ENCODE measurements around the gene KIAA1217.
A peak's percentile ranks its signal among the peaks of the same experiment; 100 is the strongest.

Gene KIAA1217

DNA sequence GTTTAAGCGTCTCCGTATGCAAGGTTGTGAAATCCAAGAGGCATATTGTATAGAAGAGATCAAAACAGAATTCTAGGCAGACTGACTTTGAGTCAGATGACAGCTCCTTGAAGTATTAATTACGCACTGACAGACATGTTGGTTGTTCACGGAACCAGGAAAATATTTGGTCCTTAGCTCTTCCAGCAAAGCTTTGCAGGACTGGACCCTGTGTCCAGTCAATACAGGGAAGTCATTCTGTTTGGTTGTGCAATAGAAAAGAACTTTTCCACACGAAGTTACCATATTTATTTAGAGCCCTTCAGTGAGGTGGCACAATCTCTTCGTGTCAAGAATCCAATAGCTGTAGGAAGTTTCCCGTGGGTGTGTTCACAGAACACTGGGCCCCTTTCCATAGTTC, 309.5 kb downstream of the KIAA1217 start:
- no peak for DNase-seq

DNA sequence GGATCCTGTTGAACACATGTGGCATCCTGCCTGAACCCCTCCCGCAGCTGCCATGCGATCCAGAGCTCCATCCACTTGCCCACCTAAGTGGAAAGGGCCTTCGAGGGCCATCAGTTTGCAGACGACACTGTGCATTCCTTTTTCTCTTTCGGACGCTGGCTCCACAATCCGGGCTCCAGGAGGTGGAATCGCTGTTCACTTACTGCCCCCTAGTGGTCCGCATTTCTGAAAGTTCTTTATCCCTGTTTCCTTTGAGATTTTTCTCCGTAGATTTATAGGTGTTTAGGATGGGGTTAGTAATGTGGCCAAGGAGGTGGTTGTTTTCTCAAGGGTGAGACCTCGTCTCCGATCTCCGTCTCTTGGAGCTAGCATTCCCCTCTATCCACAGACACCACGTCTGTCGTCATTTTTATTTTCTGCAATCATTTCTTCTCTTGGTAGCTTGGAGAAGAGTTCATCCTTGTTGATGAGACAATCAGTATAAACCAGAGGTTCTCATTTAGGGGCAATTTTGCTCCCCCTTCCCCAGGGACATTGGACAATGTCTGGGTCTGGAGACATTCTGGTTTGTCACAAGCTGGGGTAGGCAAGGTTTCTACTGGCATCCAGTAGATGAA, 310.2 kb downstream of the KIAA1217 start:
- DNase-seq: peak; percentile 78

DNA sequence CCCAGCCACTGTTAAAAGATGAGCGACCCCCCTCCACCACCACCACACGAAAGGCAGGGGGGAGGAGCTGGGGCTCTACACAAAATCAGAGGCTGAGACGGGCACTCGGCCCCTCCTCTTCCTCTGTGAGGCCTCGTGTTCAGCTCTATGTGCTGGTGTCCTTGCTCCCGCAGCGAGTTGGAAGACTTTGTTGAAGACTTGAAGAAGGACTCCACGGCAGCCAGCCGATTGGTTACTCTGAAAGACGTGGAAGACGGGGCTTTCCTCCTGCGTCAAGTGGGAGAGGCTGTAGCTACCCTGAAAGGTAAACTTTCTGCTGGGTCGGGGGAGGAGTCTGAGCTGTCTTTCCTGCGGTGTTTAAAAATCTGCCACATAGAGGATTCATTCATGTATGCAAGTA, 311.0 kb downstream of the KIAA1217 start:
- no peak for DNase-seq

DNA sequence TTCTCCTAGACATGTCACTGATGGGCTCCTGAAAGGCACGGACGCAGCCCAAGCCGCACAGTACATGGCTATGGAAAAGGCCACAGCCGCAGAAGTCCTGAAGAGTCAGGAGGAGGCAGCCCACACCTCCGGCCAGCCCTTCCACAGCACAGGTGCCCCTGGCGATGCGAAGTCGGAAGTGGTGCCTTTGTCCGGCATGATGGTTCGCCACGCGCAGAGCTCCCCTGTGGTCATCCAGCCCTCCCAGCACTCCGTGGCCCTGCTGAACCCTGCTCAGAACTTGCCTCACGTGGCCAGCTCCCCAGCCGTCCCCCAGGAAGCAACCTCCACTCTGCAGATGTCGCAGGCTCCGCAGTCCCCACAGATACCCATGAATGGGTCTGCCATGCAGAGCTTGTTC, 315.4 kb downstream of the KIAA1217 start:
- no peak for DNase-seq

DNA sequence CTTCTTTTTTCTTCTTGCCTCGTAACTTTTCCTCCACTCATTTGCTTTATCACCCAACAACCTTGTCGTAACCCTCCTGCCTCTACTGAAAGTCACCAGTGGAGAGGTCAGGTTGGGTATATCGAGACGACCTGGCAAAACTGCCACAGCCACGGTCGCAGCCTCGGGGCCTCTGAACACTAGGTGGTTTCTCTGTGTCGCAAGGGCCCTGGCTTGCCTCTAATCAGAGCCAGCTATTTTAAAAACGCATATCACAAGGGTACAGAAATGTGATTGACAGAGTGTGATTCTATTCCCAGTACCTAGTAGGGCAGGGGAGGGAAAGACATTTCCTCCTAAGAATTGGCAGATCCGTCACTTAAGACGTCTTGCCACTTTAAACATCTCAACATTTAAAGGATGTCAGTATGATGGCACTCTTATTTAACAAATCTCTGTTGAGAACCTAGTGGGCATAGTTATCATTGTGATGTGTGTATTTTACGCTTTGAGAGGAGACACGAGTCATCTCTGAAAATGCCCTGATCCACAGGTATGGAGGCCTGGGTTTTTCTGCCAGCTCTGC, 317.2 kb downstream of the KIAA1217 start:
- DNase-seq: no peak

DNA sequence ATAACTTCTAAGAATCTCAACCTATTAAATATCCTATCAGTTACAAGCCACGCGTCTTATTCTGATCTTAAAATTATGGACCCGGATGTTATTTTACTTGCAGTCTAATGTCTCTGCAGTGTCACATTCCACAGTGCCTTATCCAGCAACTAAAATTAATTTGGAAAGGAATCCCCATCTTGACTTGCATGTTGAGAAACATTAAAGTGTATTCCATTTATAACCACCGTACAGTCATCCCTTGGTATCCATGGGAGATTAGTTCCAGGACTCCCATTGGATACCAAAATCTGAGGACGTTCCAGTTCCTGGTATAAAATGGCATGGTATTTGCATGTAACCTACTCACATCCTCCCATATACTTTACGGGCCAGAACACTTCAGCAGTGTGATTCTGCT, 320.0 kb downstream of the KIAA1217 start:
- no peak for DNase-seq

DNA sequence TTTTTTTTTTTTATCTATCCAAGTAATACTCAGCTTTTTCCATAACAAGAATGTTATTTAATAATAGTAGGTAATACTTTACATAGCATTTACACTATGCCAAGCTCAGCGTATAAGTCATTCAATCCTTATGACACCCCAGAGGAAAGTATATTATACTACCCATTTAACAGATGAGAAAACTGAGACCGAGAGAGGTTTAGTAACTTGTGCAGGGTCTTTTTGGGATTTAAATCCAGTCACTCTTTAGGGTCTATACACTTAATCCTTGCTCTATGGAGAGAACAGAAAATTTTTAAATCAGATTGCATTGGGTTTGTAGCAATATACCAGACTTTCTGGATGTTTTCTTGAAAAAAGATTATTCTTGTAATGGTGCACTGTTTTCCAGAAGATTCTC, 322.5 kb downstream of the KIAA1217 start:
- DNase-seq: no peak

DNA sequence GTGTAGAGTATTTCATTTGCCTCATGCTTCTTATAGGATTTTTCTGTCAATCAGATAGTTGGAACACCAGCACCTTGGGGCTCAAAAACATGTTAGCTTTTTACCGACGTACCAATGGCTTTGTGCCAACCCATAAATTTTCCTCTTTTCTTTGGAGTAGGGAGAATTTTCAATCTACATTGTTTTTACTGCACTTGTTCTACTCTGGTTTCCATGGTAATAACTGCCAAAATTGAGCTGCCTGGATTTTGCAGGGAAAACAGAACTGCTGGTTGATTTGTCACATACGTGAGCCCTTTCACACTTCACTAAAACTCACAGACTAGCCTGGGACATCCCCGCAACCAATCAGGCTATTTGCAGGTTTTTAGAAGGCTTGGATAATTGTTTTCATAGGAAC, 325.0 kb downstream of the KIAA1217 start:
- DNase-seq: no peak

DNA sequence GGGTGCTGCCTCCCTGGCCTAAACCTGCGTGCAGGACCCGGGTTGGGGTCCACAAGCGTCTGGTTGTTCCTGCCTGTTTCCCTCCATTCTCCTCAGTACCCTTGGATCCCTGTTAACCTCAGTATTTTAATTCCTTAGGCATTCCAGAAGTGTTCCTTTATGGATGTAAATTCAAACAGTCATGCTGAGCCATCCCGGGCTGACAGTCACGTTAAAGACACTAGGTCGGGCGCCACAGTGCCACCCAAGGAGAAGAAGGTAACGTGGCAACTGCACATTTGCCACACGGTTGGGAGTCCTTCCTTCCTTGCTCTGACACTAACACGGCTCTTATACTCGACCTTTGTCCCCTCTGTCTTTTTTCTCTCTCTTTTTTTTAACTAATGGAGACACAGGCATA, 327.7 kb downstream of the KIAA1217 start:
- DNase-seq: no peak

DNA sequence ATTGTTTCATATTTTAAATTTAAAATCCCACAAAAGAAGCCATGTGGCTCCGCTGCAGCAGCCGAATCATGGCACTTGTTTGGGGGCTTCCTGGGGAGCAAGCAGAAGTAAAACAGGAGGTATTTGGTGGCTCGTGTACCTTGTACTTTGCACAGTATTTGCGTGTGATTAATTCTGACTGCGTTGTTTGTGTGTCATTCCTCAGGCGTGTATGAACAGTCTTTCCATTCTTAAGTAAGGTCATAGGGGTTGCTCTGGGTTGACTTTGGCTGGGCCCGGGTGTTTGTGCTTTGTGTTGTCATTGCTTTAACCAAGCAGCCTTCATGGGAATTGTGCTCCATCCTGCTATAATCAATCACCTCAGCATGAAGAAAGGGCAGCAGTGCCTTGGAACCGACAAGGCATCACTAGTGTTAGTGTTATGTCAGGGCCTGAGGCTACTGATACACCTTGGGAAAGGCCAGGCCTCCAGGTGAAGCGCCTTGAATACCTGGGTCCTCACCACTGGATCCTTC, 332.4 kb downstream of the KIAA1217 start:
- DNase-seq: no peak

DNA sequence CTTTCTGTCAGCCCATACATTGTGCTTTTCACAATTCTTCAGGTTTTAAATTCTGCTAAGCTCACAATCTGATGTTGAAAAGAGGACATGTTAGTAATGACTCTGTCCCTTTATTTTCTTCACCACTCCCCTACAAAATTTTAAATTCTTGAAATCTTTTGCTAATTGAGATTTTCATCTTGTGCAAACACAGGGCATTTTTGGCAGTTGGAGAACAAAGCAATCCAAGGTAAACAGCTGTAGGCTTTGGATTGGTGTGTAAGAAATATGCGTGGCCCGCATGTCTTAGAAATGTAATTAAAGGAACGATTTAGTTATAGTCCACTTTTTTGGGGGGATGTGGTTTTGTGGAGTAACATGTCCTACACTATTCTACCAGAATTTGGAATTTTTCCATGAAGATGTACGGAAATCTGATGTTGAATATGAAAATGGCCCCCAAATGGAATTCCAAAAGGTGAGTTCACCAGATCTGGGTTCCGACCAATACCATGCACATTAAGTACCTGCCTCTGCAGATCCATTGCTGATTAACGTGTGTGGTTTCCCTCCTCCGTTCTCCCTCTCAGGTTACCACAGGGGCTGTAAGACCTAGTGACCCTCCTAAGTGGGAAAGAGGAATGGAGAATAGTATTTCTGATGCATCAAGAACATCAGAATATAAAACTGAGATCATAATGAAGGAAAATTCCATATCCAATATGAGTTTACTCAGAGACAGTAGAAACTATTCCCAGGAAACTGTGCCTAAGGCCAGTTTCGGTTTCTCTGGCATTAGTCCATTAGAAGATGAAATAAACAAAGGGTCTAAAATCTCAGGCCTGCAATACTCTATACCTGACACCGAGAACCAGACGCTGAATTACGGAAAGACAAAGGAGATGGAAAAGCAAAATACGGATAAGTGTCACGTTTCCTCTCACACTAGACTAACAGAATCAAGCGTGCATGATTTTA, 333.7 kb downstream of the KIAA1217 start:
- no peak for DNase-seq

DNA sequence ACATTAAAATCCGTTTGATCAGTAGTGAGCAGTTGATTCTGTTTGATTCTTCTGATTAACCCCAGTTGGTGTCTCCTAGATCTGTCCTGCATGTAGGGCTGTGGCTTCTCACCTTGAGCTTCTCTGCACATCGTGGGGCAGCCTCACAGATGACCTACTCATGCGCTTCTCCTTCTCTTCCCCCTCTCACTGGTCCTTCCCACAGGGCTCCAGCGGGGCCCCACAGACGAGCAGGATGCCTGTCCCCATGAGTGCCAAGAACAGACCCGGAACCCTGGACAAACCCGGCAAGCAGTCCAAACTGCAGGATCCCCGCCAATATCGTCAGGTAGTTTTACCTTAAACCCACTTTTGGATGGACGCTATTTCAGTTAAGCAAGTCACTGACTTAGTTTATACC, 335.8 kb downstream of the KIAA1217 start:
- no peak for DNase-seq

DNA sequence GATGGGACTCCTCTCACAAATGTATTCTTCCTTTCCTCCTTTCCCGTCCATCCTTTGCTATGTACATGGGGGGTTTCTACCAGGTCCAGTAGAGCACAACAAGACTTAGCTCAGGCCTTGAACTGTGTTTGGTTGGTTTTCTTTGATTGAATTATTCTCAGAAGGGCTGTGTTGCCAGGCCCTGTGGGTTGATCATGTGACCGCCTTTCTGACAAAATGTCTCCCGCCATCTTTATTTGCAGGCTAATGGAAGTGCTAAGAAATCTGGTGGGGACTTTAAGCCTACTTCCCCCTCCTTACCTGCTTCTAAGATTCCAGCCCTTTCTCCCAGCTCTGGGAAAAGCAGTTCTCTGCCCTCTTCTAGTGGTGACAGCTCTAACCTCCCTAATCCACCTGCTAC, 336.6 kb downstream of the KIAA1217 start:
- no peak for DNase-seq

DNA sequence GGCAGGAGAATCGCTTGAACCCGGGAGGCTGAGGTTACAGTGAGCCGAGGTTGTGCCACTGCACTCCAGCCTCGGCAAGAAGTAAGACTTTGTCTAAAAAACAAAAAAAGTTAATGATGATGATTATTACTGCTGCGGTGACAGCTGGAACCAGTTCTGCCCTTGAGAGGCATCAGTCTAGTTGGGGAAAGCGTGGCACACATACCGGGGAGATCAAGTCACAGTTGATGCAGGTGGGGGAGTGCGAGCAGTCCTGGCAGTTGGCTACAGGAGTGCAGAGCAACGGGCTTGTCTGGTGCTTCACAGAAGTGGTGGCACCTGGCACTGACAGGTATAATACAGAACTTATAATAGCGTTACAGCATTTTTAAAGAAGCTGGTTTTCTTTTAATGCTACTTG, 341.7 kb downstream of the KIAA1217 start:
- no peak for DNase-seq

DNA sequence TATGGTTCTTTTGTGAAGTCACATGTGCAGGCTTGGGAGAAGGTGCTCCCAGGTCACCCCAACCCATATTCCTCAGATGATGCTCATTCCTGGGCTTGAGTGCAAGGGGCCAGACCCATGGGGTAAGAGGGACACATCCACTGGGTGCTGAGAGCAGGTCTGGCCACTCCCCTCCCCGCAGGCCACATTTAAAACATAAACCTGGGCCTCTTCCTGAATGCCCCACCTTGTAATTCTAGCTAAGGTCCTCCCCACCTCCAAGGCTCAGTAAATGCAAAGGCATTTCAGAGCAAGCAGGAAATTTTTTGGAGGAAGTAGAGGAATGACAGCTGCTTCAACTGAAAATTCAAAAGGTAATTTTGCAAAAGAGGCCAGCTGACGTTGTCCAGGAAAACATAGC, 342.2 kb downstream of the KIAA1217 start:
- no peak for DNase-seq

DNA sequence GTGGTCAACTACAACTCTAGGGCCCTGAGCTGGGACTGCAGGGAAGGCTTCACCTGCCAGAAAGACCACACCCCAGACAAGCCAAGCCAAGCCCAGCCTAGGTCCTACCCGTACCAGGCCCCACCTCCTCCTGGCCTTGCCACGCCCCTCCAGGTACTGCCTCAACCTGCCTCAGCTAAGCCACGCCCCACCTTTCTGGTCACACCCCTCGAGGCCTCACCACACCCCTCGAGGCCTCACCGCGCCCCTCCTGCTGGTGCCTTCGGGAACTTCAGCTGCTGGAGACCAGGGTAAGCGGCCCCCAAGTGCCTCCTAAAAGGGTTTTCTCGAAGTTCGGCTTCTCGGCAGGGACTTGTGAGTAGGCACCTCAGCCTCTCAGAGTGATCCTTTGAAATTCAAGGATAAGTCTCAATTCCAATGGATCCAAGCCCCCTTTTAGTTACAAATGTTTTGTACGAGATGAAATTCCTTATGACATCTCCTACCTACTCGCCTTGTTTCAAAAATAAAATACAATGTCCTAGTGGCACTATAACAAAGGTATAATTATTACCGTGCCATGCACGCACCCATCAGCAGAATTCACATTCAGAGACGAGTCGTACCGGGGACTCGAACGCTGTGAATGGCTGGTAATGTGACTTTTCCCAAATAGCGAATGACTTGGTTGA, 343.5 kb downstream of the KIAA1217 start:
- DNase-seq: no peak

DNA sequence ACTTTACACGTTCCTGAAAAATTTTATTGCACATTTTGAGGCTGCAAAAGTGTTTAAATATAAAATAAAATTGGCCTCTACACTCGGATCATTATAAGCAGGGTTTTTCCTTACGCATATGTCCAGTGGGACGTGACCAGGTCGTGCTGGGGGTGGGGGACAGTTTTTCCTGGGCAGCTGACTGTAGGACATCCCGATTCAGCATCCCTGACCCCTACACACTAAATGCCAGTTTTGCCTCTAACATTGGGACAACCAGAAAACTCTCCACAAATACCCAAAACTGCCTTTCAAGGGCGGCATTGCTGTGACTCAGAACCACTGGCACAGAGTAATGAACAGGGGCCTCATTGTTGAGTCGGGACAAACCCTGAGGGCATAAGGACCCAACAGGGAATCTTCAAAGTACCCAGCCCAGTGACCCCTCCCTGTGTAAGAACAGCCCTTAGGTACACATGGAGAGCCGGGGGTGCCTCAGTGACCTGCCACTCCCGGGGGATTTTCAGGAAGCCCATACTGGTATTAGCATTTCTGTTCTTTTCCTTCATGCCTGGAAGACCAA, 344.2 kb downstream of the KIAA1217 start:
- DNase-seq: no peak

DNA sequence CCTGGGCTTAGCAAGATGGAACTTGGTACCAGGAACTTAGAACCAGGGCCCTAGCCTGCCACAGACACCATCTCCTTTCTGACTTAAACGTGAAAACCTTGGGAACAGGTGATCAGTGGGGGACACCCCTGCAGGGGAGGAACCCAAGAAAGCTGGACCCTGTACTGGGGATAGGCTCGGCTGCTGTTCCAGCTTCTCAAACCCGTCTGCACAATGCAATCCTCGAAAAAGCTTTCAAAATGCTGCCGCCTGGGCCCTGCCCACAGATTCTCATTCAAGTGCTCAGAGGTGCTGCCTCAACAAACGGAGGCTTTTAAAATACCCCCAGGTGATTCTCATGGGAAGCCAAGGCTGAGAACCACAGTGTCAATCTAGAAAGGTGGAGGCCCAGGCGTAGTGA, 345.1 kb downstream of the KIAA1217 start:
- DNase-seq: no peak

DNA sequence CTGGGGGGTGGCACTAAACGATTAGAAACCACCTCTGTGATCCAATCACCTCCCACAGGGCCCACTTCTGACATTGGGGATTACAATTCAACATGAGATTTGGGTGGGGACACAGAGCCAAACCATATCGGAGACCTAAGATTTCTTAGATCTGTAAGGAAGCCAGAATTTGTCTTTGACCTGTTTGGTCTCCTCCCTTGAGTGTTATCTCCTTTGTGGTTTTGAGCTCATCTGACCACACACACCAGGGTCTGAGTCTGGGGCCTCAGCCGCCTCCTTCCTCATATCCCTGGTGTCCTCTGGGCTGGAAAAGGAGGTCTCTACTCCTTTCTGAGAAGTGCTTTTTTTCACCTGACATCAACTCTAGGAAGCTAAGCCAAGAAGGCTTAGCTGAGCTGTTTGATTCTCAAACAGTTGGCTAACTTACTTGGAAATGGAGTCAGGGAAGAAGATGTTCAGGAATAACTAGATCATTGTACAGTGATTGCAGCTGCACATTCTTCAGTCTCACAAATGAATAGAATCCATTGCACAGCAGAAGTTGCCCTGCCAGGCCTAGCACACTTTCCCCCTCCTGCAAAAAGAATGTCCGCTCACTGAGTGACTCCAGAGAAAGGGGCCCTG, 347.3 kb downstream of the KIAA1217 start:
- DNase-seq: peak; percentile 37

DNA sequence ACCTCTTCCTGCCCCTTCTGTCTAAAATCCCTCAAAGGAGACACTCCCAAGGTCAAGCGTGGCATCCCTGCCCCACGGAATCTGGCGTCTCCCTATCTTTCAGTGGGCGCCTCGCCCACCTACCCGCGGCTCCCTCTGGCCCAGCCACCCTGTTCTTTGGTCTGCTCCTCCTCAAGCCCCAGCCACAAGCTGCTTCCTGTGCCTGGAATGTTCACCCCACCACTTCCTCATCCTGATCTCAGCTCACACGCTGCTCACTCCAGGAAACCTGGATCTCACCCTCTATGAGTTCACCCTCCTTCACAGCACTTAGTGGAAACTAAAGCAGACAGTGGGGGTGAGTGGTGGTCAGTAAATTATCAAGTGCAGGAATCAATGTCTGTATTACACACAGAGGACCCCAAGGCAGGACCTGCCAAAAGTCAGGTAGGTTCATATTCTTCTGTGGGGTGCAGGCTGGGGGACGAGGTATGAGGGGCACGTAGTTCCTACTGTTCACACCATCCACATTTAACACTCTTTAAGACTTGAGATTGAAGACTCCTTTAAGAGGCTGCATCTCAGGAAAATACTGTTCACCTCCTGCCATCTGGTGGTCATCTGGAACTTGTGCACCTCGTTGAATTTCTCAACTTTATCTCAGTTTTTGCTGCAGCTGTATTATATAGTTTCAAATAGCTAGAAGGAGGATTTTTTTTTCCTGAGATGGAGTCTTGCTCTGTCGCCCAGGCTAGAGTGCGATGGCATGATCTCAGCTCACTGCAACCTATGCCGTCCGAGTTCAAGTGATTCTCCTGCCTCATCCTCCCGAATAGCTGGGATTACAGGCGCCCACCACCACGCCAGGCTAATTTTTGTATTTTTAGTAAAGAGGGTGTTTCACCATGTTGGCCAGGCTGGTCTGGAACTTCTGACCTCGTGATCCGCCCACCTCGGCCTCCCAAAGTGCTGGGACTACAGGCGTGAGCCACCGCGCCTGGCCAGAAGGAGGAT, 348.1 kb downstream of the KIAA1217 start:
- DNase-seq: peak; percentile 60

DNA sequence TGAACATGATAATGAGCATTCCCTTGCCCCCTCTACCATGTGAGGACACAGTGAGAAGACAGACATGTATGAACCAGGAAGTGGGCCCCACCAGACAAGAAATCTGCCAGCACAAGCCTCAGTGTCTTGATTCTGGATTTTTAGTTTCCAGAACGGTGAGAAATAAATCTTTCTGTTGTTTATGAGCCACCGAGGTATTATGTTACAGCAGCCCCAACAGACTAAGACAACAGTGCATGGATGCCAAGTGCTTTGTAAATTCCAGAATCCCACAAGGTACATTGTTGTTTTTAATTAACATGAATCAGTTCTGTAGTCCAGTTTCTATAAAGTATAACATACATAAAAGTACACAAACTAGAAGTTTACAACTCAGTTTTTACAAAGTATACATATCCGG, 352.5 kb downstream of the KIAA1217 start:
- peak; percentile 9 for DNase-seq

Data from right forelimb (tissue), 1 donor.